Loucy (cell line): ENCODE measurements around the gene BCHE.

ENCODE experiments used
- H2AFZ ChIP-seq: fragments of 200-600 bp; sonication (generic); 2 replicates; pipeline ENCODE4 v1.6.0; 2016; ENCODE audit warnings: antibody characterized with exemption, mild to moderate bottlenecking, low read length, moderate library complexity
- H3F3A ChIP-seq: fragments of 200-600 bp; 2 replicates; pipeline ENCODE4 v1.6.0; 2016; ENCODE audit warnings: antibody characterized with exemption, low read depth, mild to moderate bottlenecking
- H3K27me3 ChIP-seq: fragments of 200-600 bp; sonication (generic); 2 replicates; pipeline ENCODE4 v1.6.1; 2014; ENCODE audit warnings: low read length, mild to moderate bottlenecking; ENCODE audit not compliant: insufficient read depth, poor library complexity, severe bottlenecking
- H3K36me3 ChIP-seq: fragments of 200-600 bp; sonication (generic); 2 replicates; pipeline ENCODE4 v1.6.1; 2016; ENCODE audit warnings: low read length; ENCODE audit not compliant: insufficient read depth
- H3K4me1 ChIP-seq: fragments of 200-600 bp; sonication (generic); 2 replicates; pipeline ENCODE4 v1.5.1; 2014; ENCODE audit warnings: low read length, mild to moderate bottlenecking; ENCODE audit not compliant: insufficient read depth, poor library complexity, severe bottlenecking
- H3K4me2 ChIP-seq: fragments of 200-600 bp; sonication (generic); 2 replicates; pipeline ENCODE4 v1.6.0; 2014; ENCODE audit warnings: antibody characterized with exemption, low read length, low read depth, mild to moderate bottlenecking; ENCODE audit not compliant: poor library complexity, severe bottlenecking
- H3K4me3 ChIP-seq: fragments of 200-600 bp; sonication (generic); 2 replicates; pipeline ENCODE4 v1.5.1; 2014; ENCODE audit warnings: low read length, mild to moderate bottlenecking, mixed read lengths; ENCODE audit not compliant: poor library complexity, severe bottlenecking
- H3K79me2 ChIP-seq: fragments of 200-600 bp; sonication (generic); 2 replicates; pipeline ENCODE4 v1.6.1; 2014; ENCODE audit warnings: low read length; ENCODE audit not compliant: insufficient read depth
- H3K9ac ChIP-seq: fragments of 200-600 bp; sonication (generic); 2 replicates; pipeline ENCODE4 v1.6.0; 2014; ENCODE audit warnings: mild to moderate bottlenecking, low read depth, low read length, moderate library complexity; ENCODE audit not compliant: poor library complexity, severe bottlenecking
- H3K9me2 ChIP-seq: fragments of 200-600 bp; sonication (generic); replicated peaks from 2 replicates; pipeline ENCODE4 v1.6.1; 2016; ENCODE audit warnings: low read depth, low read length, mixed read lengths
- H3K9me3 ChIP-seq: fragments of 200-600 bp; sonication (generic); 2 replicates; pipeline ENCODE4 v1.6.1; 2014; ENCODE audit warnings: mild to moderate bottlenecking, antibody characterized with exemption, low read length, low read depth; ENCODE audit not compliant: insufficient read depth
- H4K20me1 ChIP-seq: fragments of 200-600 bp; sonication (generic); 2 replicates; pipeline ENCODE4 v1.6.0; 2014; ENCODE audit warnings: antibody characterized with exemption, low read length, mild to moderate bottlenecking; ENCODE audit not compliant: insufficient read depth, poor library complexity, severe bottlenecking
- EZH2phosphoT487 ChIP-seq: fragments of 200-600 bp; IDR thresholded peaks from 2 replicates; pipeline ENCODE4 v1.6.1; 2018; ENCODE audit warnings: antibody characterized with exemption, mild to moderate bottlenecking, moderate library complexity, borderline replicate concordance
- TF ChIP-seq, protein P1 (sequence below): fragments of 200-600 bp; sonication (generic); conservative IDR thresholded peaks from 2 replicates; pipeline ENCODE4 v1.5.1; 2014; ENCODE audit warnings: mild to moderate bottlenecking, antibody characterized with exemption, low read length

The BCHE gene

GRCh38 chr3:165837058-165837525 is at the start of gene BCHE:
Gene BCHE, minus strand, starts transcription at chr3:165837423. Its CDS starts 6,390 bp downstream, at chr3:165831033.
- Histone ChIP-seq H3K4me3 (peak within 1 kb of the TSS; percentile 36), H4K20me1 (no peaks in the 10 kb centered on the region), H3K4me1 (peaks cover 29% of the 10 kb centered on the region), H2AFZ (peak within 1 kb of the TSS; percentile 43; the same call in 1 of the 2 replicates), H3K9me3 (no peaks in the 10 kb centered on the region), H3K79me2 (no peaks in the 10 kb centered on the region), H3K9me2 (no peaks in the 10 kb centered on the region), H3K27me3 (peaks cover 4% of the 10 kb centered on the region), H3K4me2 (peak within 1 kb of the TSS; percentile 38), H3K9ac (no peak within 1 kb of the TSS), H3K36me3 (no peaks in the 10 kb centered on the region), H3F3A (no peaks in the 10 kb centered on the region)
- TF ChIP-seq, protein P1, sequence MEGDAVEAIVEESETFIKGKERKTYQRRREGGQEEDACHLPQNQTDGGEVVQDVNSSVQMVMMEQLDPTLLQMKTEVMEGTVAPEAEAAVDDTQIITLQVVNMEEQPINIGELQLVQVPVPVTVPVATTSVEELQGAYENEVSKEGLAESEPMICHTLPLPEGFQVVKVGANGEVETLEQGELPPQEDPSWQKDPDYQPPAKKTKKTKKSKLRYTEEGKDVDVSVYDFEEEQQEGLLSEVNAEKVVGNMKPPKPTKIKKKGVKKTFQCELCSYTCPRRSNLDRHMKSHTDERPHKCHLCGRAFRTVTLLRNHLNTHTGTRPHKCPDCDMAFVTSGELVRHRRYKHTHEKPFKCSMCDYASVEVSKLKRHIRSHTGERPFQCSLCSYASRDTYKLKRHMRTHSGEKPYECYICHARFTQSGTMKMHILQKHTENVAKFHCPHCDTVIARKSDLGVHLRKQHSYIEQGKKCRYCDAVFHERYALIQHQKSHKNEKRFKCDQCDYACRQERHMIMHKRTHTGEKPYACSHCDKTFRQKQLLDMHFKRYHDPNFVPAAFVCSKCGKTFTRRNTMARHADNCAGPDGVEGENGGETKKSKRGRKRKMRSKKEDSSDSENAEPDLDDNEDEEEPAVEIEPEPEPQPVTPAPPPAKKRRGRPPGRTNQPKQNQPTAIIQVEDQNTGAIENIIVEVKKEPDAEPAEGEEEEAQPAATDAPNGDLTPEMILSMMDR = no peak
- TF ChIP-seq EZH2phosphoT487 = no peak

GRCh38 chr3:165885558-165886270 is 48.5 kb upstream of the BCHE start:
- TF ChIP-seq, protein P1 = no peak
- TF ChIP-seq EZH2phosphoT487 = no peak
- Histone ChIP-seq H3K4me3 (no peak overlapping the region), H3K79me2 (no peaks in the 10 kb centered on the region), H2AFZ (no peak overlapping the region), H3K27me3 (no peaks in the 10 kb centered on the region), H3K9me3 (no peaks in the 10 kb centered on the region), H3K9me2 (no peaks in the 10 kb centered on the region), H4K20me1 (no peaks in the 10 kb centered on the region), H3K4me2 (no peak overlapping the region), H3F3A (no peaks in the 10 kb centered on the region), H3K4me1 (no peaks in the 10 kb centered on the region), H3K36me3 (no peaks in the 10 kb centered on the region), H3K9ac (no peak overlapping the region)

DNA sequence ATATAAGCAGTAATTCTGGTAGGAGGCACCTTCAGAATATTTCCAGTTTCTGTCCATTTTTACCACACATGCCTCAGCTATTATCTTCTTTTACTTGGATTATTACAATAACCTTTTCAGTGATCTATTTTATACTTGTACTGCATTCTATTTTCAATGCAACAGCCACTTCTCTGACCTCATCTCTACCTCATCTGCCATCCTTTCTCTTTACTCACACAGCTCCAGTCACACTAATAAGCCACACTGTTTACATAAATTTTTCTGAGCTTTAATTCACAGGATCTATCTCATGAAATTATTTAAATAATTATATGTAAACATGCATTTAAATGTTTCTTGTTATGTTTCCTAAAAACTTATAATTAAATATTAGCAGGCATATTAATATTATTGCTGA is 47.3 kb upstream of the BCHE start:
- no peaks in the 10 kb centered on the region for H3K79me2 ChIP-seq
- H3K27me3 ChIP-seq = no peaks in the 10 kb centered on the region
- no peak overlapping the region for H3K9ac ChIP-seq
- peak overlapping the region; percentile 52 for H3K4me2 ChIP-seq
- H3K4me3 ChIP-seq = peak overlapping the region; percentile 72
- TF ChIP-seq EZH2phosphoT487 = no peak
- TF ChIP-seq, protein P1 = no peak
- no peaks in the 10 kb centered on the region for H3K36me3 ChIP-seq
- H3K9me2 ChIP-seq = no peaks in the 10 kb centered on the region
- no peaks in the 10 kb centered on the region for H3K4me1 ChIP-seq
- no peaks in the 10 kb centered on the region for H4K20me1 ChIP-seq
- no peaks in the 10 kb centered on the region for H3F3A ChIP-seq
- no peaks in the 10 kb centered on the region for H3K9me3 ChIP-seq
- peak overlapping the region; percentile 95 for H2AFZ ChIP-seq
